Measurements from ENCODE around the gene FAM120B.

GRCh38 chr6:170280689-170281045 is 25.9 kb upstream of the FAM120B start:
- TF ChIP-seq TAF1 (IDR thresholded peaks at IDR 0.05; ENCODE audit: low read depth) (no peak), CTCF (IDR thresholded peaks at IDR 0.05; ENCODE audit: poor library complexity, severe bottlenecking) (no peak), EZH2 (IDR thresholded peaks at IDR 0.05; ENCODE audit: borderline replicate concordance, insufficient read depth, low read length, poor library complexity, severe bottlenecking) (no peak), POLR2AphosphoS5 (IDR thresholded peaks at IDR 0.05) (no peak), EP300 (conservative IDR thresholded peaks at IDR 0.05; ENCODE audit: poor library complexity, severe bottlenecking) (no peak), RAD21 (conservative IDR thresholded peaks at IDR 0.05) (no peak), MXI1 (conservative IDR thresholded peaks at IDR 0.05; ENCODE audit: poor library complexity, severe bottlenecking) (no peak), REST (IDR thresholded peaks at IDR 0.05; ENCODE audit: borderline replicate concordance) (no peak), SMC3 (conservative IDR thresholded peaks at IDR 0.05; ENCODE audit: poor library complexity) (no peak)
